HEK293 (cell line): ENCODE results near the gene FRYL.

ENCODE experiments used
- GLI2 ChIP-seq: fragments of 450-650 bp; formaldehyde crosslinking; IDR thresholded peaks from 2 replicates; pipeline ENCODE4; 2017; ENCODE audit warnings: missing biosample characterization, missing genetic modification characterization, low read depth, borderline replicate concordance
- HIC1 ChIP-seq: fragments of 450-650 bp; formaldehyde crosslinking; IDR thresholded peaks from 2 replicates; pipeline ENCODE4 v1.5.1; 2016; ENCODE audit warnings: missing biosample characterization, missing genetic modification characterization
- KLF1 ChIP-seq: fragments of 450-650 bp; formaldehyde crosslinking; IDR thresholded peaks from 2 replicates; pipeline ENCODE4 v1.5.1; 2016; ENCODE audit warnings: missing biosample characterization, missing genetic modification characterization
- MEIS1 ChIP-seq: sonication (generic); formaldehyde crosslinking; IDR thresholded peaks from 2 replicates; pipeline ENCODE4 v1.8.1; 2022; ENCODE audit warnings: missing genetic modification reagents, mild to moderate bottlenecking, borderline replicate concordance
- PATZ1 ChIP-seq: fragments of 450-650 bp; formaldehyde crosslinking; IDR thresholded peaks from 2 replicates; pipeline ENCODE4 v1.5.1; 2016; ENCODE audit warnings: missing biosample characterization, missing genetic modification characterization
- PRDM6 ChIP-seq: fragments of 450-650 bp; formaldehyde crosslinking; IDR thresholded peaks from 2 replicates; pipeline ENCODE4 v1.5.1; 2017; ENCODE audit warnings: missing biosample characterization, missing genetic modification characterization
- SP3 ChIP-seq: fragments of 450-650 bp; formaldehyde crosslinking; IDR thresholded peaks from 2 replicates; pipeline ENCODE4 v1.5.1; 2016; ENCODE audit warnings: missing biosample characterization, missing genetic modification characterization
- ZBTB11 ChIP-seq: fragments of 450-650 bp; formaldehyde crosslinking; conservative IDR thresholded peaks from 2 replicates; pipeline ENCODE4 v1.5.1; 2016; ENCODE audit warnings: low read depth, missing biosample characterization, missing genetic modification characterization
- ZBTB21 ChIP-seq: fragments of 450-650 bp; formaldehyde crosslinking; IDR thresholded peaks from 2 replicates; pipeline ENCODE4 v1.5.1; 2017; ENCODE audit warnings: missing biosample characterization, missing genetic modification characterization
- ZBTB26 ChIP-seq: fragments of 450-650 bp; formaldehyde crosslinking; optimal IDR thresholded peaks from 2 replicates; pipeline ENCODE3; 2016; ENCODE audit warnings: missing biosample characterization, mild to moderate bottlenecking, missing genetic modification characterization
- ZBTB48 ChIP-seq: fragments of 450-650 bp; formaldehyde crosslinking; IDR thresholded peaks from 2 replicates; pipeline ENCODE4 v1.5.1; 2016; ENCODE audit warnings: missing biosample characterization, missing genetic modification characterization
- ZBTB8A ChIP-seq: fragments of 450-650 bp; formaldehyde crosslinking; IDR thresholded peaks from 2 replicates; pipeline ENCODE4 v1.5.1; 2016; ENCODE audit warnings: missing biosample characterization, missing genetic modification characterization
- ZEB2 ChIP-seq: fragments of 450-650 bp; formaldehyde crosslinking; IDR thresholded peaks from 2 replicates; pipeline ENCODE4 v1.5.1; 2016; ENCODE audit warnings: missing biosample characterization, missing genetic modification characterization
- ZNF112 ChIP-seq: fragments of 450-650 bp; formaldehyde crosslinking; IDR thresholded peaks from 2 replicates; pipeline ENCODE4 v1.5.0; 2017; ENCODE audit warnings: missing biosample characterization, missing genetic modification characterization
- ZNF202 ChIP-seq: fragments of 450-650 bp; formaldehyde crosslinking; IDR thresholded peaks from 2 replicates; pipeline ENCODE4 v1.5.1; 2016; ENCODE audit warnings: missing biosample characterization, missing genetic modification characterization, borderline replicate concordance
- ZNF311 ChIP-seq: fragments of 450-650 bp; formaldehyde crosslinking; IDR thresholded peaks from 2 replicates; pipeline ENCODE4 v1.5.1; 2017; ENCODE audit warnings: missing biosample characterization, missing genetic modification characterization, borderline replicate concordance
- ZNF362 ChIP-seq: fragments of 450-650 bp; formaldehyde crosslinking; IDR thresholded peaks from 2 replicates; pipeline ENCODE4 v1.5.1; 2016; ENCODE audit warnings: missing biosample characterization, missing genetic modification characterization
- ZNF394 ChIP-seq: fragments of 450-650 bp; formaldehyde crosslinking; IDR thresholded peaks from 2 replicates; pipeline ENCODE4 v1.5.1; 2016; ENCODE audit warnings: missing biosample characterization, missing genetic modification characterization, mild to moderate bottlenecking, moderate library complexity, borderline replicate concordance
- ZNF473 ChIP-seq: fragments of 450-650 bp; formaldehyde crosslinking; IDR thresholded peaks from 2 replicates; pipeline ENCODE4 v1.5.1; 2017; ENCODE audit warnings: missing biosample characterization, missing genetic modification characterization
- ZNF510 ChIP-seq: fragments of 450-650 bp; formaldehyde crosslinking; IDR thresholded peaks from 2 replicates; pipeline ENCODE4 v1.5.1; 2018; ENCODE audit warnings: mild to moderate bottlenecking, missing genetic modification characterization, missing biosample characterization; ENCODE audit not compliant: insufficient replicate concordance
- ZNF514 ChIP-seq: fragments of 450-650 bp; formaldehyde crosslinking; IDR thresholded peaks from 2 replicates; pipeline ENCODE4 v1.5.1; 2016; ENCODE audit warnings: missing biosample characterization, missing genetic modification characterization
- ZNF549 ChIP-seq: fragments of 450-650 bp; IDR thresholded peaks from 2 replicates; pipeline ENCODE4 v1.5.1; 2018; ENCODE audit warnings: missing biosample characterization, missing genetic modification characterization, mild to moderate bottlenecking, inconsistent platforms, moderate library complexity
- ZNF561 ChIP-seq: fragments of 450-650 bp; IDR thresholded peaks from 2 replicates; pipeline ENCODE4 v1.5.1; 2018; ENCODE audit warnings: missing biosample characterization, missing genetic modification characterization, borderline replicate concordance
- ZNF639 ChIP-seq: fragments of 450-650 bp; formaldehyde crosslinking; IDR thresholded peaks from 2 replicates; pipeline ENCODE4 v1.5.1; 2016; ENCODE audit warnings: missing biosample characterization, missing genetic modification characterization
- ZNF658 ChIP-seq: fragments of 450-650 bp; formaldehyde crosslinking; IDR thresholded peaks from 2 replicates; pipeline ENCODE4; 2016; ENCODE audit warnings: missing biosample characterization, missing genetic modification characterization

Gene FRYL

GRCh38 chr4:48779998-48780864 lies at the start of gene FRYL (continued):
- no peak for TF ChIP-seq HIC1 (tag by site-specific recombination)
- TF ChIP-seq ZNF362 (tag by site-specific recombination), result no peak
- TF ChIP-seq ZBTB21 (tag by site-specific recombination), result no peak
- TF ChIP-seq ZNF473 (tag by site-specific recombination), result no peak
- no peak for TF ChIP-seq ZNF549 (tag by site-specific recombination)
- no peak for TF ChIP-seq GLI2 (tag by site-specific recombination)
- no peak for TF ChIP-seq MEIS1 (CRISPR knock-in tag)
- no peak for TF ChIP-seq ZNF658 (tag by site-specific recombination)
- TF ChIP-seq ZNF202 (tag by site-specific recombination), result no peak
- no peak for TF ChIP-seq ZNF394 (tag by site-specific recombination)
- no peak for TF ChIP-seq ZBTB11
- no peak for TF ChIP-seq ZNF112 (tag by site-specific recombination)
- no peak for TF ChIP-seq ZNF639 (tag by site-specific recombination)
- TF ChIP-seq ZNF514 (tag by site-specific recombination), result no peak
- no peak for TF ChIP-seq ZNF510 (tag by site-specific recombination)
- no peak for TF ChIP-seq ZNF311 (tag by site-specific recombination)
- TF ChIP-seq ZEB2 (tag by site-specific recombination), result peak; percentile 52
- TF ChIP-seq ZBTB48 (tag by site-specific recombination), result peak; percentile 95
- no peak for TF ChIP-seq ZBTB26
- TF ChIP-seq PRDM6 (tag by site-specific recombination), result no peak
- TF ChIP-seq SP3 (tag by site-specific recombination), result peak; percentile 62
- TF ChIP-seq PATZ1 (tag by site-specific recombination), result no peak
- TF ChIP-seq KLF1 (tag by site-specific recombination), result no peak
- peak; percentile 74 for TF ChIP-seq ZBTB8A (tag by site-specific recombination)
- TF ChIP-seq ZNF561 (tag by site-specific recombination), result no peak; the same call in 1 of the 2 replicates
